GF-D8 (cell line): Measurements from ENCODE around the gene FMNL2.
A peak's percentile ranks its signal among the peaks of the same experiment; 100 is the strongest.

ENCODE experiments used
- DNase-seq: peaks from one replicate; lab custom pipeline; 2025; lab: John Stamatoyannopoulos, UW

The FMNL2 gene

GRCh38 chr2:152583512-152584229 lies 248.7 kb downstream of the FMNL2 start:
- no peak for DNase-seq

- DNase-seq = no peak
Measured at GRCh38 chr2:152584301-152584700, 249.3 kb downstream of the FMNL2 start.

- DNase-seq = no peak
Measured at GRCh38 chr2:152585830-152586484, 251.0 kb downstream of the FMNL2 start.

GRCh38 chr2:152587187-152587947 lies 252.4 kb downstream of the FMNL2 start:
- no peak for DNase-seq

GRCh38 chr2:152588998-152589397 lies 254.0 kb downstream of the FMNL2 start:
- no peak for DNase-seq

GRCh38 chr2:152594022-152594766 lies 259.2 kb downstream of the FMNL2 start:
- no peak for DNase-seq

- DNase-seq = no peak
Measured at GRCh38 chr2:152594792-152595191, 259.8 kb downstream of the FMNL2 start.

- no peak for DNase-seq
Measured at GRCh38 chr2:152598975-152599759, 264.2 kb downstream of the FMNL2 start.

- no peak for DNase-seq
Measured at GRCh38 chr2:152600051-152600657, 265.2 kb downstream of the FMNL2 start.

GRCh38 chr2:152600697-152601096 lies 265.7 kb downstream of the FMNL2 start:
- no peak for DNase-seq

- DNase-seq = no peak
Measured at GRCh38 chr2:152602750-152603149, 267.8 kb downstream of the FMNL2 start.

GRCh38 chr2:152603166-152603565 lies 268.2 kb downstream of the FMNL2 start:
- DNase-seq = no peak

- DNase-seq = no peak
Measured at GRCh38 chr2:152606081-152606480, 271.1 kb downstream of the FMNL2 start.

GRCh38 chr2:152606941-152607340 lies 272.0 kb downstream of the FMNL2 start:
- no peak for DNase-seq

GRCh38 chr2:152607793-152608300 lies 272.9 kb downstream of the FMNL2 start:
- DNase-seq = no peak

GRCh38 chr2:152609154-152609553 lies 274.2 kb downstream of the FMNL2 start:
- DNase-seq = no peak

- DNase-seq = no peak
Measured at GRCh38 chr2:152609699-152610098, 274.7 kb downstream of the FMNL2 start.

GRCh38 chr2:152611458-152612231 lies 276.7 kb downstream of the FMNL2 start:
- DNase-seq = peak; percentile 96

GRCh38 chr2:152613235-152613634 lies 278.3 kb downstream of the FMNL2 start:
- DNase-seq = no peak

GRCh38 chr2:152615177-152615576 lies 280.2 kb downstream of the FMNL2 start:
- no peak for DNase-seq
